Hepatocyte (in vitro differentiated cells): ENCODE data around the gene FANCM.

Source experiments
- EZH2 ChIP-seq: fragments of 200-600 bp; sonication (generic); IDR thresholded peaks from 2 replicates; pipeline ENCODE4 v1.6.1; 2016; ENCODE audit warnings: antibody characterized with exemption, mild to moderate bottlenecking, borderline replicate concordance
- EZH2phosphoT487 ChIP-seq: fragments of 200-600 bp; sonication (generic); IDR thresholded peaks from one replicate; pipeline ENCODE4 v1.6.1; 2018; ENCODE audit warnings: antibody characterized with exemption, mild to moderate bottlenecking, low read depth, moderate library complexity; ENCODE audit not compliant: unreplicated experiment, severe bottlenecking
- TF ChIP-seq, protein P1 (sequence below): fragments of 200-600 bp; sonication (generic); IDR thresholded peaks from 2 replicates; pipeline ENCODE4 v1.5.1; 2016; ENCODE audit warnings: antibody characterized with exemption, mild to moderate bottlenecking; ENCODE audit not compliant: poor library complexity

- TF ChIP-seq EZH2 (no peak), EZH2phosphoT487 (no peak)
- TF ChIP-seq, protein P1, sequence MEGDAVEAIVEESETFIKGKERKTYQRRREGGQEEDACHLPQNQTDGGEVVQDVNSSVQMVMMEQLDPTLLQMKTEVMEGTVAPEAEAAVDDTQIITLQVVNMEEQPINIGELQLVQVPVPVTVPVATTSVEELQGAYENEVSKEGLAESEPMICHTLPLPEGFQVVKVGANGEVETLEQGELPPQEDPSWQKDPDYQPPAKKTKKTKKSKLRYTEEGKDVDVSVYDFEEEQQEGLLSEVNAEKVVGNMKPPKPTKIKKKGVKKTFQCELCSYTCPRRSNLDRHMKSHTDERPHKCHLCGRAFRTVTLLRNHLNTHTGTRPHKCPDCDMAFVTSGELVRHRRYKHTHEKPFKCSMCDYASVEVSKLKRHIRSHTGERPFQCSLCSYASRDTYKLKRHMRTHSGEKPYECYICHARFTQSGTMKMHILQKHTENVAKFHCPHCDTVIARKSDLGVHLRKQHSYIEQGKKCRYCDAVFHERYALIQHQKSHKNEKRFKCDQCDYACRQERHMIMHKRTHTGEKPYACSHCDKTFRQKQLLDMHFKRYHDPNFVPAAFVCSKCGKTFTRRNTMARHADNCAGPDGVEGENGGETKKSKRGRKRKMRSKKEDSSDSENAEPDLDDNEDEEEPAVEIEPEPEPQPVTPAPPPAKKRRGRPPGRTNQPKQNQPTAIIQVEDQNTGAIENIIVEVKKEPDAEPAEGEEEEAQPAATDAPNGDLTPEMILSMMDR: no peak
Observed at GRCh38 chr14:45096218-45096617, 39.5 kb upstream of the FANCM start.
